SHP77 treated with DMSO at 0.1 percent for 48 hours (cell line): ENCODE measurements around the gene PLVAP.

Experiments used
- DNase-seq: peaks from one replicate; lab custom pipeline; 2025; lab: John Stamatoyannopoulos, UW

Gene PLVAP

DNA sequence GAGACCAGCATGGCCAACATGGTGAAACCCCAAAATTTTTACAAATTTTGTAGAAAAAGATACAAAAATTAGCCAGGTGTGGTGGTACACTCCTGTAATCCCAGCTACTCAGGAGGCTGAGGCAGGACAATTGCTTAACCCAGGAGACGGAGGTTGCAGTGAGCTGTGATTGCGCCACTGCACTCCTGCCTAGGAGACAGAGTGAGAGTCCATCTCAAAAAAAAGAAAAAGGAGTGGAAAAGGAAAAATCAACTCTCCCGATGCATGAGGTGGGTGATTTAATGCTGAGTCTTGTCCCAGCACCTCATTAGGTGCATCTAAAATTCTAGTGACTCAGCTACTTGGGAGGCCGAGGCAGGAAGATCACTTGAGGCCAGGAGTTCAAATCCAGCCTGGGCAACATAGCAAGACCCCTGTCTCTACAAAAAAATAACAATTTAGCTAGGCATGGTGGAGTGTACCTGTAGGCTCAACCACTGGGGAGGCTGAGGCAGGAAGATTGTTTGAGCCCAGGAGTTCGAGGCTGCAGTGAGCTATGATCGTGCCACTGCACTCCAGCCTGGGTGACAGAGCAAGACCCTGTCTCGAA, 20.0 kb downstream of the PLVAP start:
- no peak for DNase-seq

DNA sequence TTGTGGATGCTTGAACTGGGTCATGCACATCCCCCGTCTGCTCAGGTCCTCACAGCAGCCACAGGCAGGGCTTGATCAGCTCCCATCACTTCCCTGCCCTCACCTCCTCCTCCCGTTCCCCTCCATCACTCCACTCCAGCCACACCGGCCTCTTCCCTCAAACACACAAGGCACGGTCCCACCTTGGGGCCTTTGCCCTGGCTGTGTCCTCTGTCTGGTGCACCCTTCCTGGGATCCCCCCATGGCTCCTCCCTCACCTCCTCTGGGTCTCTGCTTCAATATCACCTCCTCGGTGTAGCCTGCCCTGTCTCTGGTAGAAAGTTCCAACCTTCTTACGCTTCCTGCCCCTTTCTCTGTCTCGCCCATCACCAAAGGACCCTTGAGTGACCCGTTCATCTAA, 23.8 kb downstream of the PLVAP start:
- no peak for DNase-seq

DNA sequence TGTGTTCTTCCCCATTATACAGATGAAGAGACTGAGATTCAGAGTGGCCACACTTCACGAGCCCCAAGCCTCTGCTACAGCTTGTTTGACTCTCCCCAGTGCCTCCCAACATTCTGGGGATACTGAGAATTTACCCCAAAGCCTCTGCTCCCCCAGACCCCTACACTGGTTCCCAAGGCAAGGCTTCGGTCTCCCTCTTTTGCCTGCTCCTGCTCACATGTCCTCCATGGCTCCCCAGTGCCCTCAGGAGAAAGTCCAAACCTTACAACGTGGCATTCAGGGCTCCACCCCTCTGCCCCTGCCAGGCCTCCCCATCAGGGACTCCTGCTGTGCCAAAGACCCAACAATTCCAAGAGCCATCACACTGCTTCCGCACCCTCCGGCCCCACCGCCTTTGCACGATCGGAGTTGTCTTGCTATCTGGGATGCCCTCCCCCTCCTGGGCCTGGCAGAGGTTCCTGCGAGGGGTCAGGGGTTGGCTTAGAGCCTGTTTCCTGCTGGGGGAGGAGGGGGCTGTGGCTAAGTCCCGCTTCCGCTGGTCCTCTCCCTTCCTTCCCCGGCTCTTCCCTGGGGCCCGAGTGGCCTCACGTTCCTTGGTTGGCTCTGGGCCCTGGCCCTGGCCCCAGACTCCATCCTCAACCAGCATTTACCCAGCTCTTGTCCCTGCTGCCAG, 24.4 kb downstream of the PLVAP start:
- DNase-seq: no peak

DNA sequence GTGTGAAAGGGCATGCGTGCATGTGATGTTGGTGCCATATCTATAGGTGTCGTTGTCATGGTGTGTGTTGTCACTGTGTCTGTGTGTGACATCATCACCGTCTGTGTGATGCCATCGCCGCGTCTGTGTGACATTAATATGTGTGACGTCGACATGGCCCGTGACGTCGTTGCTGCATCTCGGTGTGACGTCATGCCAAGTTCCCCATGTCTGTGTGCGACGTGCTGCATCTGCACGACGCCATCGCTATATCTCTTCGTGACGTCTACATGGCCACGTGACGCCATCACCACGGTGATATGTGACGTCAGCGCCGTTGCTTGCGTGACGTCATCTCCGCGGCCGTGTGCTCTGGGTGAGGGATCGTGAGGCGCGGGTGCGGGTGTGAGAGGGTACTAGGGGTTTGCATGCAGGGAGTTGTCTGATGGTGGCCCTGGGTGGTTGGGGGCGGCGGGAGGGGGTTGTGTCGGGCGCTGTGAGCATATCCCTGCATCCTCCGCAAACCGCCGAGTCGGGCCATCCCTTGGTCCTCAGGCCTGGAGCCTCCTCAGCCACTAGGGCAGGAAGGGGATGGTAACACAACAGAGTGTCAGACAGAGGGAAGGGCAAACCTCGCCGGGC, 25.2 kb downstream of the PLVAP start:
- no peak for DNase-seq

GRCh38 chr19:17348700-17349099, 28.4 kb downstream of the PLVAP start:
- peak; percentile 33 for DNase-seq

DNA sequence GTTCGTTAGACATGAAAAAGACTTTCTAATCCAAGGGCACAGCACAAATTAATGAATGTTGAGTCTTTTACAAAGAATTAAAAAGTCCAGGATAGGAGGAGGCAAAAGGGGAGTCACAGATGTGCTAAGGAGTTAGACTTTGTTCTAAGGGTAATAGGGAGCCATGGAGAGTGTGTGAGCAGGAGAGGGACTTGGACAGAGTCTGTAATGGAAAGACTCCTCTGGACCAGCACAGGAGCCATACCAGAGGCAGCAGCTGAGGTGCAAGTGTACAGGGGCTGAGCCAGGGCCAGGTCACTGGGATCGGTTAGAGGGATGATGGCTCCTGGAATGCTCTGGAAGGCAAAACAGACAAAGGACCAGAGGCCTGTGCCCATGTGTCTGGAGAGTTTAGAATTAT, 29.3 kb downstream of the PLVAP start:
- no peak for DNase-seq

DNA sequence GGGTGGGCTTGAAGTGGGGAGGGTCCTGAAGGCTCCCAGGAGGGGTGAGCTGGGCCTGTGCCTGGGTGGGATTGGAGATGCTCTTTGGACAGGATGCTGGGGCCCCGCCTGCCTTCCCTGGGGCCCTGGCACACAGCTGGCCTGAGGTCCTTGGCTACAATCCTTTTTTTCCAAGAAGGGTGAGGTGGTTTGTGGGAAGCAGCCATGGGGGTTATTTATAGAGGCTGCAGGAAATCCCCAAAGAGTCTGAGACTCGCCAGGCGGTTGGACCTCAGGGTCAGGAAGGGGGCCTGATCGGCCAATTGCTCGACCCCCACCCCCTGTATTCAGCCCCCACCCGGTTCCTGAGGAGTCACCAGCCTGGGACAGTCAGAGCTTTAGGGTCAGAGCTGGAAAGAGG, 29.8 kb downstream of the PLVAP start:
- no peak for DNase-seq

DNA sequence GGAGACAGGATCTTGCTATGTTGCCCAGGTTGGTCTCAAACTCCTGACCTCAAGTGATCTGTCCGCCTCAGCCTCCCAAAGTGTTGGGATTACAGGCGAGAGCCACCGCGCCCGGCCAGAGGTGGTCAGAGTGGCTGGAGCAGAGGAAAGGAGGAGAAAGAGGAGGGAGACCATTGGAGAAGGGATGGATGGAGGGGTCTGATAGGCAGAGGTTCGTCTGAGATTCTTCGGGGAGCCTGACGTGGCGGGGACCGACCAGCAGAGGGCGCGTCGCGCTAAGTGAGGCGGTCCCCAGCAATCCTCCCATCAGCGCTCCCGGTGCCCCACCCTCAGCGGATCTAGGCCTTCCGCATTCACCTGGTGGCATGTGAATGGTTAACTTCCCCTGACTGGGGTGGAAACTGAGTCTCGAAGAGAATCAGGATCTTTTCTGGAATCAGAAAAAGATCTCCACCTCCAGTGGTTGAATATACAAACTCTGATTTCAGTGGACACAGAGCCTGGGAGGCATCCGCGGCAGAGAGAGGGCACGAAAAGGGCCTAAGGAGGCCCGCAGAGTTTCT, 31.0 kb downstream of the PLVAP start:
- peak; percentile 48 for DNase-seq

DNA sequence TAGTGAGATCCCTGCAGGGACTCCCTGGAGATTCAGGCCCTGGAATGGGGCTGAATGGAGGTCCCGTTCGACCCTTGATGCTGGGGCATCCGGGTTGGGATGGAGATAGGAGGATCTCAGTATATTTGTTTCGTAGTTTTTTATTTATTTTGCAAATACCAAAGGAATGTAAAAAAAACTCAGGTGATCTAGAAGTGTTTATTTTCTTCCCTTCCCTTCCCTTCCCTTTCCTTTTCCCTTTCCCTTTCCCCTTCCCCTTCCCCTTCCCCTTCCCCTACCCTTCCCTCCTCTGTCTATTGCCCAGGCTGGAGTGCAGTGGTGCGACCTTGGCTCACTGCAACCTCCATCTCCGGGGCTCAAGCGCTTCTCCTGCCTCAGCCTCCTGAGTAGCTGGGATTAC, 35.3 kb downstream of the PLVAP start:
- no peak for DNase-seq

GRCh38 chr19:17341386-17341785, 35.8 kb downstream of the PLVAP start:
- no peak for DNase-seq

- DNase-seq: no peak
Observed at GRCh38 chr19:17340871-17341357, 36.2 kb downstream of the PLVAP start.

GRCh38 chr19:17340302-17340870, 36.8 kb downstream of the PLVAP start:
- no peak for DNase-seq

GRCh38 chr19:17339088-17339741, 37.9 kb downstream of the PLVAP start:
- DNase-seq: no peak

DNA sequence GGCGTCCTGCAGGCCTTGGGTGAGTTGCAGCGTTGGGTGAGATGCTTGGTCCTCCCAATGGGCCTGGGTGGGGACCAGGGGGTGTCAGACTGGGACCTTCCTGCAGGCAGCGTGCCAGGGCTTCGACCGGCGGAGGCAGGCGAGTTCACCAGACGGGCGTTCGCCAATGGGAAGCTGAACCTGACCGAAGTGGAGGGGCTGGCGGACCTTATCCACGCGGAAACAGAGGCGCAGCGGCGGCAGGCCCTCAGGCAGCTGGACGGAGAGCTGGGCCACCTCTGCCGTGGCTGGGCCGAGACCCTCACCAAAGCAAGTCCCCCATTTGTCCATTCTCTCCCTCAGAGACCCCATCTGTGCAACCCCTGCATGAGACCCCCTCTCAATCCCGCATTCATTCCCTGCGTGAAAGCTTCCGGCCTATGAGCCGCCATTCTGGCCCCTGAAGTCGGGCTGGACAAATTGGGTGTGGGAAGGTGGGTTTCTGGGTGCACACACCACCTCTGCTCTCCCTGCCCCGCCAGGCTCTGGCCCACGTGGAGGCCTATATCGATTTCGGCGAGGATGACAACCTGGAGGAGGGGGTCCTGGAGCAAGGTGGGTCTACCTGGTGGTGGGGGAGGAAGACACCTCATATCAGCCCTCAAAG, 38.6 kb downstream of the PLVAP start:
- DNase-seq: no peak

DNA sequence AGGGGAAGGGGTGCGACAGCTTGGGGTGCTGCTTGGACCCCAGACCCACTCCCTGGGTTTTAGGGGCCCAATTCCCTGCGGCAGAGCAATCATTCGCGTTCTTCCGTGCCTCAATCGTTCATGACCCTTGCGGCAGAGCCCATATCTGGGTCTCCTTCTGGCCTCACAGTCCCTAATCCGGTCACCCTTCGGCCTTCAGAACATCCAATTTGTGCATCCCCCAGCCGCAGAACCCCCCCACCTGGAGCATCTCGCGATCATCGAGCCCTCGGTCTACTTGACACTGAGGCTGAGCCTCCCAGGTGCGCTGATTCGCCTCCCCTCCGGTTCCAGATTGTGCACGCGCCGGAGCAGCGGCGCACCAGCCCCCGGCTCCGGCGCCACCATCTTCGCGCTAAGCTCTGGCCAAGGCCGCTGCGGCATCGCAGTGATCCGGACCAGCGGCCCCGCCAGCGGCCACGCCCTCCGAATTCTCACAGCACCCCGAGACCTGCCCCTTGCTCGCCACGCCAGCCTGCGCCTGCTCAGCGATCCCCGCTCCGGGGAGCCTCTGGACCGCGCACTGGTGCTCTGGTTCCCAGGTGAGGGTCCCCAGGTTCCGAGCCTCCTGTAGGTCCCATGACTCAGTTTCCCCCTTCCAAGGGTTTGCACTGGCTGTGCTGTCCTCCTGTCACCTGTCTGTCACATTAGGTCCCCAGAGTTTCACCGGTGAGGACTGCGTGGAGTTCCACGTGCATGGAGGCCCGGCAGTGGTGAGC, 39.3 kb downstream of the PLVAP start:
- no peak for DNase-seq

GRCh38 chr19:17336872-17337674, 40.1 kb downstream of the PLVAP start, which contains the start of gene GTPBP3:
Gene GTPBP3 (plus strand): TSS chr19:17337553. CDS start chr19:17337612, 59 bp downstream.
- DNase-seq: peak; percentile 98

- DNase-seq: no peak
Observed at GRCh38 chr19:17335575-17335974, 41.6 kb downstream of the PLVAP start.

- peak; percentile 92 for DNase-seq
Observed at GRCh38 chr19:17334414-17335409, 42.4 kb downstream of the PLVAP start, which contains the start of gene ANO8. Gene ANO8 (minus strand): TSS chr19:17334855. CDS start chr19:17334670, 185 bp downstream.
